SU-DHL-6 (cell line): ENCODE data around the gene MASP1.

Source experiments
- H2AFZ ChIP-seq: fragments of 200-600 bp; sonication (generic); 2 replicates; pipeline ENCODE4 v1.6.1; 2014; ENCODE audit warnings: low read depth, mild to moderate bottlenecking, moderate library complexity, mixed read lengths, antibody characterized with exemption, low read length; ENCODE audit not compliant: severe bottlenecking
- H3F3A ChIP-seq: fragments of 200-600 bp; shearing (Covaris generic); 2 replicates; pipeline ENCODE4 v1.6.0; 2016; ENCODE audit warnings: antibody characterized with exemption, mild to moderate bottlenecking; ENCODE audit not compliant: insufficient read depth
- H3K27ac ChIP-seq: fragments of 200-600 bp; sonication (generic); 2 replicates; pipeline ENCODE4 v1.5.1; 2016; ENCODE audit warnings: low read depth, mild to moderate bottlenecking, low read length, moderate library complexity, mixed read lengths
- H3K27me3 ChIP-seq: fragments of 200-600 bp; sonication (generic), shearing (Covaris generic); 2 replicates; pipeline ENCODE4 v1.6.0; 2014; ENCODE audit warnings: mild to moderate bottlenecking, low read length
- H3K36me3 ChIP-seq: fragments of 200-600 bp; sonication (generic); 2 replicates; pipeline ENCODE4 v1.6.1; 2014; ENCODE audit warnings: mild to moderate bottlenecking, low read length, mixed read lengths
- H3K4me2 ChIP-seq: fragments of 300-600, 200-600 bp; shearing (Covaris generic), sonication (generic); 2 replicates; pipeline ENCODE4 v1.6.0; 2014; ENCODE audit warnings: low read length, low read depth, mild to moderate bottlenecking; ENCODE audit not compliant: poor library complexity, severe bottlenecking
- H3K4me3 ChIP-seq: fragments of 200-600 bp; sonication (generic); 2 replicates; pipeline ENCODE4 v1.5.1; 2014; ENCODE audit warnings: antibody characterized with exemption, low read length, mild to moderate bottlenecking, mixed read lengths; ENCODE audit not compliant: insufficient read depth, poor library complexity, severe bottlenecking
- H3K79me2 ChIP-seq: fragments of 200-600 bp; sonication (generic); 2 replicates; pipeline ENCODE4 v1.6.1; 2014; ENCODE audit warnings: mild to moderate bottlenecking, low read length, moderate library complexity; ENCODE audit not compliant: insufficient read depth
- H3K9ac ChIP-seq: fragments of 200-600 bp; sonication (generic); 2 replicates; pipeline ENCODE4 v1.7.0; 2014; ENCODE audit warnings: mild to moderate bottlenecking, low read length
- H3K9me2 ChIP-seq: fragments of 200-600 bp; sonication (generic); replicated peaks from 2 replicates; pipeline ENCODE4 v1.6.1; 2014; ENCODE audit warnings: low read length; ENCODE audit not compliant: insufficient read depth
- H3K9me3 ChIP-seq: fragments of 200-600 bp; sonication (generic); 2 replicates; pipeline ENCODE4 v1.6.1; 2014; ENCODE audit warnings: low read length, mixed read lengths; ENCODE audit not compliant: insufficient read depth
- H4K20me1 ChIP-seq: fragments of 200-600 bp; sonication (generic); 2 replicates; pipeline ENCODE4 v1.6.1; 2014; ENCODE audit warnings: low read depth, mild to moderate bottlenecking, antibody characterized with exemption, low read length, moderate library complexity, mixed read lengths
- EZH2phosphoT487 ChIP-seq: fragments of 200-600 bp; sonication (generic), shearing (Covaris generic); conservative IDR thresholded peaks from 2 replicates; pipeline ENCODE4 v1.6.1; 2018; ENCODE audit warnings: mild to moderate bottlenecking, antibody characterized with exemption, low read length, moderate library complexity, mixed read lengths
- TF ChIP-seq, protein P1 (sequence below): fragments of 200-600 bp; sonication (generic); IDR thresholded peaks from one replicate; pipeline ENCODE4 v1.5.1; 2017; ENCODE audit warnings: antibody characterized with exemption, mild to moderate bottlenecking, low read length, moderate library complexity; ENCODE audit not compliant: insufficient read depth, poor library complexity, severe bottlenecking

MASP1 gene, protein sequence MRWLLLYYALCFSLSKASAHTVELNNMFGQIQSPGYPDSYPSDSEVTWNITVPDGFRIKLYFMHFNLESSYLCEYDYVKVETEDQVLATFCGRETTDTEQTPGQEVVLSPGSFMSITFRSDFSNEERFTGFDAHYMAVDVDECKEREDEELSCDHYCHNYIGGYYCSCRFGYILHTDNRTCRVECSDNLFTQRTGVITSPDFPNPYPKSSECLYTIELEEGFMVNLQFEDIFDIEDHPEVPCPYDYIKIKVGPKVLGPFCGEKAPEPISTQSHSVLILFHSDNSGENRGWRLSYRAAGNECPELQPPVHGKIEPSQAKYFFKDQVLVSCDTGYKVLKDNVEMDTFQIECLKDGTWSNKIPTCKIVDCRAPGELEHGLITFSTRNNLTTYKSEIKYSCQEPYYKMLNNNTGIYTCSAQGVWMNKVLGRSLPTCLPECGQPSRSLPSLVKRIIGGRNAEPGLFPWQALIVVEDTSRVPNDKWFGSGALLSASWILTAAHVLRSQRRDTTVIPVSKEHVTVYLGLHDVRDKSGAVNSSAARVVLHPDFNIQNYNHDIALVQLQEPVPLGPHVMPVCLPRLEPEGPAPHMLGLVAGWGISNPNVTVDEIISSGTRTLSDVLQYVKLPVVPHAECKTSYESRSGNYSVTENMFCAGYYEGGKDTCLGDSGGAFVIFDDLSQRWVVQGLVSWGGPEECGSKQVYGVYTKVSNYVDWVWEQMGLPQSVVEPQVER

DNA sequence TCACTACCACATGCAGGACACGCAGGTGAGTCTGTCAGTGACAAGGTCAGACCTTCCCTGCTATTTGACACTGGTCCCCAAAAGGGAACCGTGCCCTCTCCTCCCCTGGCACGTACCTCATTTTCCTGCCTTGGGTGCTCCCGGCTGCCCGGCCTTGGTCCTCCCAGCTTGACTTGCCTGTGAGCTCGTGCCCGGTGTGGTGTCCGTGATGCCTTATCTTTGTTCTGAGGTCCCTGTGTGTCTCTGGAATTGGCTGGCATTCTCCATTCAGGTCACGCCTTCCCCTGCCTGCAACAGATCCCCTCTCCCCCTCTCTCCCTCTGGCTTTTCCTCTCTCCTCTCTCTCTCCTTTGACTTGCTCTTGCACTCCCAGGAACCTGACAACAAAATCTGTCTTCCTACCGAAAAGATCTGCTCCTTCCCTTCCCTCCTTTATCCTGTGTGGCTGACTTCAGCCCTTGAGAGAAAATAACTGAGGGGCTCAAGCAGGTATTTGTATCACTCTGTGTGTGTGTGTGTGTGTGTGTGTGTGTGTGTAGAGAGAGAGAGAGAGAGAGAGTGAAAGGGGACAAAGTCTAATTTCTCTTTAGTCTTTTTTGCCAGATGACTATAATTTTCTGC is at the start of gene MASP1:
TSS of gene MASP1 (minus strand) at position 226 of the 621 bp plus-strand sequence. CDS start at position 121, 105 bp downstream.
- Histone ChIP-seq H3K4me2 (no peak within 1 kb of the TSS), H4K20me1 (no peaks in the 10 kb centered on the region), H2AFZ (no peak within 1 kb of the TSS), H3K4me3 (no peak within 1 kb of the TSS), H3K27ac (no peak within 1 kb of the TSS), H3F3A (no peaks in the 10 kb centered on the region), H3K27me3 (no peaks in the 10 kb centered on the region), H3K36me3 (no peaks in the 10 kb centered on the region), H3K79me2 (no peaks in the 10 kb centered on the region), H3K9me3 (no peaks in the 10 kb centered on the region), H3K9ac (no peak within 1 kb of the TSS), H3K9me2 (no peaks in the 10 kb centered on the region)
- TF ChIP-seq, protein P1, sequence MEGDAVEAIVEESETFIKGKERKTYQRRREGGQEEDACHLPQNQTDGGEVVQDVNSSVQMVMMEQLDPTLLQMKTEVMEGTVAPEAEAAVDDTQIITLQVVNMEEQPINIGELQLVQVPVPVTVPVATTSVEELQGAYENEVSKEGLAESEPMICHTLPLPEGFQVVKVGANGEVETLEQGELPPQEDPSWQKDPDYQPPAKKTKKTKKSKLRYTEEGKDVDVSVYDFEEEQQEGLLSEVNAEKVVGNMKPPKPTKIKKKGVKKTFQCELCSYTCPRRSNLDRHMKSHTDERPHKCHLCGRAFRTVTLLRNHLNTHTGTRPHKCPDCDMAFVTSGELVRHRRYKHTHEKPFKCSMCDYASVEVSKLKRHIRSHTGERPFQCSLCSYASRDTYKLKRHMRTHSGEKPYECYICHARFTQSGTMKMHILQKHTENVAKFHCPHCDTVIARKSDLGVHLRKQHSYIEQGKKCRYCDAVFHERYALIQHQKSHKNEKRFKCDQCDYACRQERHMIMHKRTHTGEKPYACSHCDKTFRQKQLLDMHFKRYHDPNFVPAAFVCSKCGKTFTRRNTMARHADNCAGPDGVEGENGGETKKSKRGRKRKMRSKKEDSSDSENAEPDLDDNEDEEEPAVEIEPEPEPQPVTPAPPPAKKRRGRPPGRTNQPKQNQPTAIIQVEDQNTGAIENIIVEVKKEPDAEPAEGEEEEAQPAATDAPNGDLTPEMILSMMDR, result no peak
- TF ChIP-seq EZH2phosphoT487, result no peak

- Histone ChIP-seq H3F3A (no peaks in the 10 kb centered on the region), H3K36me3 (no peaks in the 10 kb centered on the region), H3K27me3 (no peaks in the 10 kb centered on the region), H3K4me2 (no peak overlapping the region), H3K27ac (no peak overlapping the region), H3K79me2 (no peaks in the 10 kb centered on the region), H4K20me1 (no peaks in the 10 kb centered on the region), H3K4me3 (no peak overlapping the region), H3K9ac (no peak overlapping the region), H3K9me2 (no peaks in the 10 kb centered on the region), H2AFZ (no peak overlapping the region), H3K9me3 (no peaks in the 10 kb centered on the region)
- no peak for TF ChIP-seq EZH2phosphoT487
- TF ChIP-seq, protein P1, result no peak
Observed at GRCh38 chr3:187340578-187340977, 49.0 kb upstream of the MASP1 start.

DNA sequence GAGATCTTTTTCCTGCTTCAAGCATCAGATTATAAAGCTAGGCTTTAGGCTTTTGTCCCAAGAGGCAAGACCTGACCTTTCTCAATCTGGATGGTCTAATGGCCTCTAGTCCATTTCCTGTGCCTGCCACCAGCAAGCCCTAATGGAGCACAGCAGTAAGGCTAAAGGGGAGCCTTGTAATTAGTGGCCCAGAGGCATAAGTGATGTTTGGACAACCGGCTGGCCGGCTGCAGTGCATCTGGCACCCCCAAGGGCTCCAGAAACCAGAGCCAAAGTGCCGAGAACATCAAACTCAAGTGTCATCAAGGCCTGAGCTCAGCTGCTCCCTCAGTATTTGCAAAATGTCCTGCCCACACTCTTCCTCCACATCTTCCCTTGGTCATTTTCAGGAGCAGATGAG is 44.8 kb upstream of the MASP1 start:
- H3K4me2 ChIP-seq, result no peak overlapping the region
- H3F3A ChIP-seq, result no peaks in the 10 kb centered on the region
- H2AFZ ChIP-seq, result no peak overlapping the region
- H3K9me3 ChIP-seq, result no peaks in the 10 kb centered on the region
- no peak overlapping the region for H3K27ac ChIP-seq
- H3K9ac ChIP-seq, result no peak overlapping the region
- no peak overlapping the region for H3K4me3 ChIP-seq
- no peaks in the 10 kb centered on the region for H3K27me3 ChIP-seq
- H3K36me3 ChIP-seq, result no peaks in the 10 kb centered on the region
- no peaks in the 10 kb centered on the region for H3K9me2 ChIP-seq
- H4K20me1 ChIP-seq, result no peaks in the 10 kb centered on the region
- H3K79me2 ChIP-seq, result no peaks in the 10 kb centered on the region
- TF ChIP-seq, protein P1, result no peak
- no peak for TF ChIP-seq EZH2phosphoT487
